ENCODE results near the gene FAM20B. TPM values are rescaled to one million over a fixed set of nuclear protein-coding genes. Genes with fewer than 3 reads are reported as not detected.

FAM20B gene
- total and polyA plus RNA-seq, 2 donors (not counting 1 experiment from before 2014, with no cell fraction given) = 5.2 to 32.8 TPM

DNA sequence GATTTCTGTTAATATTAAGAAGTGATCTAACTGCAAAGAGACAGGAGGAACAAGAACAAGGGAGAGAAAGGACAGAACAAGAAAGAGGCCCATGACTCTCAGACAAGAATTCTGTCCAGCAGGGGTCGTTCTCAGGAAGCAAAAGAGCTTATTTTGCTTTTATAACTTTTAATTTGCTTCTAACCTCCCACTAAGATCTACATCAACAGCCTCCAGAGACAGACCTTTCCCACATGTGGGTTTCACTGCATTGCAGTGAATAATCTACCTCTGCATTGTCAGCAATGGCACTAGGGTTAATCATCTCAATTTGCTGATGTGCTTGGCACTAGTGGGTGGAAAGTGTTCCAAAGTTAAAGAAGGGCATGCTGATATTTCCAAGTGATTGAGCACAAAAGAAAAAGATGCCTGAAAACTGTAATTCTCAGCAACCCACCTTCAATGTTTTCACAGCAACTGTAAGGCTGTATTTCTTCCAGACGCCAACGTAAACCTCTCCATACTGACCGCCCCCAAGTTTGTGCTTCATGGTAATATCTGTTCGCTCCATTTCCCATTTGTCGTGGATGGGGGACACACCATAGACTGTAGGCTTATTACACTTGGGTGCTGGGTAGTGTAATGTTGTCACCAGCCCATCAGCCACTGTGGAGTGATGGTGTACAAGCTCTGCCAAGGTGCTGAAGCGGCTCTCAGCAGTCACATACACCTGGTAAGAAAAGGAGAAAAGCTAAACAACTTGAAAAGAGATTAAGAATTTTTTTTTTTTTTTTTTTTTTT is 95.7 kb downstream of the FAM20B start:
- no peaks in the 10 kb centered on the region for H3K27me3 Mint-ChIP-seq
- no peak overlapping the region for H2AFZ ChIP-seq (ENCODE audit: insufficient read depth, low read depth, low read length, poor library complexity, severe bottlenecking)
- H3K27ac ChIP-seq (ENCODE audit: low read length in 2 of 2) = no peak overlapping the region
- no peak overlapping the region for H3K9ac ChIP-seq (ENCODE audit: low read length)
- WGBS (ENCODE audit: insufficient coverage) = 20% methylated on average over 1 of the region's 7 CpGs
- POLR2A ChIA-PET = interaction anchor here (0.6 to 0.7 kb wide), 2 partner anchors 109 to 776 kb away, joined by 3 to 5 read pairs; no protein-coding TSS in a partner anchor
- no peak overlapping the region for H3K4me3 ChIP-seq (ENCODE audit: control extremely low read depth in 1 of 5, extremely low read depth in 1 of 5, insufficient read depth in 1 of 5, low read depth in 2 of 5, low read length in 4 of 5)
- H3K4me3 Mint-ChIP-seq = no peak overlapping the region
- H3K27me3 ChIP-seq (replicated peaks in 1 of 4; ENCODE audit: control extremely low read depth in 1 of 4, control insufficient read depth in 3 of 4, insufficient read depth in 4 of 4, low read length in 3 of 4) = no peaks in the 10 kb centered on the region
- H3K4me1 ChIP-seq (ENCODE audit: control insufficient read depth in 2 of 2, insufficient read depth in 2 of 2, low read length in 2 of 2) = no peaks in the 10 kb centered on the region
- intact Hi-C loops (cut with micrococcal nuclease) = loop anchor here (1.0 to 10.0 kb wide), 3 partner anchors 103 to 248 kb away; partner anchors contain the start of gene ABL2
- H3K4me1 Mint-ChIP-seq = peaks cover 5% of the 10 kb centered on the region
- H3K79me2 ChIP-seq (ENCODE audit: control insufficient read depth, insufficient read depth, low read length) = no peaks in the 10 kb centered on the region
- no peaks in the 10 kb centered on the region for H3K9me3 ChIP-seq (ENCODE audit: control extremely low read depth in 1 of 3, control insufficient read depth in 2 of 3, insufficient read depth in 1 of 3, low read length in 2 of 3)
- ATAC-seq (ENCODE audit: low read depth) (no peak), DNase-seq (peak; percentile 48)
- no peak overlapping the region for H3K4me2 ChIP-seq (replicated peaks; ENCODE audit: low read depth, low read length, poor library complexity, severe bottlenecking)
- no peaks in the 10 kb centered on the region for H4K20me1 ChIP-seq (ENCODE audit: control insufficient read depth, insufficient read depth, low read length, poor library complexity, severe bottlenecking)
- CTCF ChIA-PET = interaction anchor here (0.6 to 5.1 kb wide), 22 partner anchors 8 to 1752 kb away, joined by 3 to 74 read pairs (median 4); partner anchors contain the start of genes AXDND1 and TOR3A
- peaks cover 9 to 19% of the 10 kb centered on the region in 2 experiments for H3K36me3 ChIP-seq (replicated peaks in 1 of 2; ENCODE audit: control extremely low read depth in 1 of 2, control insufficient read depth in 1 of 2, extremely low read depth in 1 of 2, insufficient read depth in 2 of 2, low read length in 1 of 2)
- H3K9me3 Mint-ChIP-seq (ENCODE audit: insufficient read depth) = no peaks in the 10 kb centered on the region
- peak overlapping the region; percentile 6 for H3K27ac Mint-ChIP-seq
- no peak for TF ChIP-seq EZH2 (IDR thresholded peaks at IDR 0.05; ENCODE audit: borderline replicate concordance, insufficient read depth, low read depth, low read length, poor library complexity, severe bottlenecking)
- TF ChIP-seq, protein P1, sequence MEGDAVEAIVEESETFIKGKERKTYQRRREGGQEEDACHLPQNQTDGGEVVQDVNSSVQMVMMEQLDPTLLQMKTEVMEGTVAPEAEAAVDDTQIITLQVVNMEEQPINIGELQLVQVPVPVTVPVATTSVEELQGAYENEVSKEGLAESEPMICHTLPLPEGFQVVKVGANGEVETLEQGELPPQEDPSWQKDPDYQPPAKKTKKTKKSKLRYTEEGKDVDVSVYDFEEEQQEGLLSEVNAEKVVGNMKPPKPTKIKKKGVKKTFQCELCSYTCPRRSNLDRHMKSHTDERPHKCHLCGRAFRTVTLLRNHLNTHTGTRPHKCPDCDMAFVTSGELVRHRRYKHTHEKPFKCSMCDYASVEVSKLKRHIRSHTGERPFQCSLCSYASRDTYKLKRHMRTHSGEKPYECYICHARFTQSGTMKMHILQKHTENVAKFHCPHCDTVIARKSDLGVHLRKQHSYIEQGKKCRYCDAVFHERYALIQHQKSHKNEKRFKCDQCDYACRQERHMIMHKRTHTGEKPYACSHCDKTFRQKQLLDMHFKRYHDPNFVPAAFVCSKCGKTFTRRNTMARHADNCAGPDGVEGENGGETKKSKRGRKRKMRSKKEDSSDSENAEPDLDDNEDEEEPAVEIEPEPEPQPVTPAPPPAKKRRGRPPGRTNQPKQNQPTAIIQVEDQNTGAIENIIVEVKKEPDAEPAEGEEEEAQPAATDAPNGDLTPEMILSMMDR (IDR thresholded peaks at IDR 0.05) = peak; percentile 55

DNA sequence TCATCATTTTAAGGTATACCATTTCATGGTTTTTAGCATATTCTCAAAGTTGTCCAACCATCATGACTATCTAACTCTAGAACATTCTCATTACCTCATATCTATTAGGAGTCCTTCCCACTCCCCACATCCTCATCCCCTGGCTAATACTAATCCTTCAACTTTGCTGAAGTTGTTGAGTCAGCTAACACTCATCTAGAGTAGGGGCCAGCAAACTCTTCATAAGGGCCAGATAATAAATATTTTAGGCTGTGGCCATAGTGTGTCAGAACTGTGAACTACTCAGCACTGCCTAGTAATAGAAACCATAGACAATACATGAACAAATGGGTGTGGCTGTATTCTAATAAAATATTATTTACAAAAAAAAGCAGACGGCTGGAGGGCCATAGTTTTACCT is 99.2 kb downstream of the FAM20B start:
- Histone ChIP-seq H3K4me3 (ENCODE audit: control extremely low read depth in 1 of 5, extremely low read depth in 1 of 5, insufficient read depth in 1 of 5, low read depth in 2 of 5, low read length in 4 of 5) (no peak overlapping the region), H3K9me3 (ENCODE audit: control extremely low read depth in 1 of 3, control insufficient read depth in 2 of 3, insufficient read depth in 1 of 3, low read length in 2 of 3) (no peaks in the 10 kb centered on the region), H3K4me1 (ENCODE audit: control insufficient read depth in 2 of 2, insufficient read depth in 2 of 2, low read length in 2 of 2) (peaks cover 9% of the 10 kb centered on the region in 2 donors), H3K27ac (ENCODE audit: low read length in 2 of 2) (no peak overlapping the region), H4K20me1 (ENCODE audit: control insufficient read depth, insufficient read depth, low read length, poor library complexity, severe bottlenecking) (no peaks in the 10 kb centered on the region), H3K9ac (ENCODE audit: low read length) (no peak overlapping the region), H3K27me3 (replicated peaks in 1 of 4; ENCODE audit: control extremely low read depth in 1 of 4, control insufficient read depth in 3 of 4, insufficient read depth in 4 of 4, low read length in 3 of 4) (no peaks in the 10 kb centered on the region), H3K4me2 (replicated peaks; ENCODE audit: low read depth, low read length, poor library complexity, severe bottlenecking) (no peak overlapping the region), H3K79me2 (ENCODE audit: control insufficient read depth, insufficient read depth, low read length) (peaks cover 4% of the 10 kb centered on the region), H2AFZ (ENCODE audit: insufficient read depth, low read depth, low read length, poor library complexity, severe bottlenecking) (no peak overlapping the region), H3K36me3 (replicated peaks in 1 of 2; ENCODE audit: control extremely low read depth in 1 of 2, control insufficient read depth in 1 of 2, extremely low read depth in 1 of 2, insufficient read depth in 2 of 2, low read length in 1 of 2) (peaks cover 3 to 4% of the 10 kb centered on the region in 2 experiments)
- POLR2A ChIA-PET = no interaction called here
- TF ChIP-seq, protein P1 (IDR thresholded peaks at IDR 0.05) = no peak
- TF ChIP-seq EZH2 (IDR thresholded peaks at IDR 0.05; ENCODE audit: borderline replicate concordance, insufficient read depth, low read depth, low read length, poor library complexity, severe bottlenecking) = no peak
- intact Hi-C loops (cut with micrococcal nuclease) = loop anchor here (10.0 kb wide), 1 partner anchor 100 kb away; the partner anchor contains the start of gene ABL2
- WGBS (ENCODE audit: insufficient coverage) = no CpG with 5 or more reads among the region's 1 CpG
- ATAC-seq (ENCODE audit: low read depth) (no peak), DNase-seq (no peak)
- CTCF ChIA-PET = interaction anchor here (1.9 to 5.1 kb wide), 2 partner anchors 46 to 245 kb away, joined by 4 to 74 read pairs; no protein-coding TSS in a partner anchor
- no peak overlapping the region for H3K27ac Mint-ChIP-seq
- H3K9me3 Mint-ChIP-seq (ENCODE audit: insufficient read depth) = no peaks in the 10 kb centered on the region
- H3K4me3 Mint-ChIP-seq = no peak overlapping the region
- no peaks in the 10 kb centered on the region for H3K27me3 Mint-ChIP-seq
- H3K4me1 Mint-ChIP-seq = peaks cover 14% of the 10 kb centered on the region

All from B cell (primary cell).